ENCODE results near the gene SORL1.

Gene SORL1

GRCh38 chr11:121453589-121454299 is 1.6 kb downstream of the SORL1 start:
- DNase-seq (ENCODE audit: low spot score) = no peak

- no peak for DNase-seq (ENCODE audit: low spot score)
Measured at GRCh38 chr11:121455115-121455514, 3.0 kb downstream of the SORL1 start.

- DNase-seq (ENCODE audit: low spot score) = no peak
Measured at GRCh38 chr11:121456151-121456550, 4.0 kb downstream of the SORL1 start.

- no peak for DNase-seq (ENCODE audit: low spot score)
Measured at GRCh38 chr11:121456816-121457431, 4.8 kb downstream of the SORL1 start.

GRCh38 chr11:121458551-121458950 is 6.4 kb downstream of the SORL1 start:
- no peak for DNase-seq (ENCODE audit: low spot score)

- no peak for DNase-seq (ENCODE audit: low spot score)
Measured at GRCh38 chr11:121459413-121460017, 7.4 kb downstream of the SORL1 start.

GRCh38 chr11:121460941-121461514 is 8.9 kb downstream of the SORL1 start:
- no peak for DNase-seq (ENCODE audit: low spot score)

GRCh38 chr11:121461843-121462242 is 9.7 kb downstream of the SORL1 start:
- DNase-seq (ENCODE audit: low spot score) = no peak

- DNase-seq (ENCODE audit: low spot score) = no peak
Measured at GRCh38 chr11:121463689-121464335, 11.7 kb downstream of the SORL1 start.

GRCh38 chr11:121464352-121464946 is 12.3 kb downstream of the SORL1 start:
- DNase-seq (ENCODE audit: low spot score) = peak; percentile 88

GRCh38 chr11:121465709-121466062 is 13.6 kb downstream of the SORL1 start:
- DNase-seq (ENCODE audit: low spot score) = no peak

GRCh38 chr11:121466063-121466794 is 14.1 kb downstream of the SORL1 start:
- no peak for DNase-seq (ENCODE audit: low spot score)

GRCh38 chr11:121467471-121467870 is 15.4 kb downstream of the SORL1 start:
- no peak for DNase-seq (ENCODE audit: low spot score)

GRCh38 chr11:121467965-121468364 is 15.9 kb downstream of the SORL1 start:
- peak; percentile 51 for DNase-seq (ENCODE audit: low spot score)

- no peak for DNase-seq (ENCODE audit: low spot score)
Measured at GRCh38 chr11:121469910-121470309, 17.8 kb downstream of the SORL1 start.

GRCh38 chr11:121471167-121471566 is 19.1 kb downstream of the SORL1 start:
- no peak for DNase-seq (ENCODE audit: low spot score)

- DNase-seq (ENCODE audit: low spot score) = no peak
Measured at GRCh38 chr11:121472312-121472711, 20.2 kb downstream of the SORL1 start.

- DNase-seq (ENCODE audit: low spot score) = no peak
Measured at GRCh38 chr11:121473064-121473777, 21.1 kb downstream of the SORL1 start.

GRCh38 chr11:121474680-121475079 is 22.6 kb downstream of the SORL1 start:
- DNase-seq (ENCODE audit: low spot score) = no peak

GRCh38 chr11:121476379-121477032 is 24.4 kb downstream of the SORL1 start:
- no peak for DNase-seq (ENCODE audit: low spot score)

Data from activated CD4-positive, alpha-beta T cell treated with anti-CD3 and anti-CD28 coated beads, Interleukin-2, Interleukin-4, amounts not matched to agents 100 ng/mL and 50 ng/mL, durations not matched to agents 16 hours and 8 hours (primary cell).